ENCODE results near the gene UBE3D.

Gene UBE3D

GRCh38 chr6:83044091-83044768 is 21.4 kb downstream of the UBE3D start:
- Histone ChIP-seq H3K9me3 (ENCODE audit: control insufficient read depth, insufficient read depth, low read length) (no peaks in the 10 kb centered on the region), H3K4me2 (ENCODE audit: low read length) (no peak overlapping the region), H3K27ac (ENCODE audit: low read depth, low read length) (no peak overlapping the region), H3K4me3 (ENCODE audit: low read length) (no peak overlapping the region), H3K4me1 (ENCODE audit: control insufficient read depth, low read length) (no peaks in the 10 kb centered on the region), H4K20me1 (ENCODE audit: control insufficient read depth, insufficient read depth, low read depth, low read length) (no peaks in the 10 kb centered on the region), H3K27me3 (ENCODE audit: control insufficient read depth, low read length) (no peaks in the 10 kb centered on the region), H3K9me2 (replicated peaks; ENCODE audit: control insufficient read depth, low read length) (no peaks in the 10 kb centered on the region), H3K36me3 (ENCODE audit: control insufficient read depth, low read length) (peaks cover 15% of the 10 kb centered on the region), H3F3A (ENCODE audit: control insufficient read depth, insufficient read depth) (no peaks in the 10 kb centered on the region), H3K79me2 (ENCODE audit: control insufficient read depth, low read length) (no peaks in the 10 kb centered on the region)
- TF ChIP-seq CTCF (IDR thresholded peaks at IDR 0.05; ENCODE audit: low read depth, low read length, poor library complexity, severe bottlenecking) (no peak), EZH2phosphoT487 (IDR thresholded peaks at IDR 0.05; ENCODE audit: borderline replicate concordance, low read length) (no peak)

GRCh38 chr6:83042467-83043053 is 23.1 kb downstream of the UBE3D start:
- Histone ChIP-seq H3K27me3 (ENCODE audit: control insufficient read depth, low read length) (no peaks in the 10 kb centered on the region), H4K20me1 (ENCODE audit: control insufficient read depth, insufficient read depth, low read depth, low read length) (no peaks in the 10 kb centered on the region), H3K4me3 (ENCODE audit: low read length) (no peak overlapping the region), H3K9me3 (ENCODE audit: control insufficient read depth, insufficient read depth, low read length) (no peaks in the 10 kb centered on the region), H3K36me3 (ENCODE audit: control insufficient read depth, low read length) (peaks cover 11% of the 10 kb centered on the region), H3K79me2 (ENCODE audit: control insufficient read depth, low read length) (no peaks in the 10 kb centered on the region), H3K9me2 (replicated peaks; ENCODE audit: control insufficient read depth, low read length) (no peaks in the 10 kb centered on the region), H3K4me2 (ENCODE audit: low read length) (no peak overlapping the region), H3K27ac (ENCODE audit: low read depth, low read length) (no peak overlapping the region), H3K4me1 (ENCODE audit: control insufficient read depth, low read length) (no peaks in the 10 kb centered on the region), H3F3A (ENCODE audit: control insufficient read depth, insufficient read depth) (no peaks in the 10 kb centered on the region)
- TF ChIP-seq EZH2phosphoT487 (IDR thresholded peaks at IDR 0.05; ENCODE audit: borderline replicate concordance, low read length) (no peak), CTCF (IDR thresholded peaks at IDR 0.05; ENCODE audit: low read depth, low read length, poor library complexity, severe bottlenecking) (no peak)

GRCh38 chr6:83038246-83038645 is 27.4 kb downstream of the UBE3D start:
- Histone ChIP-seq H3K4me1 (ENCODE audit: control insufficient read depth, low read length) (no peaks in the 10 kb centered on the region), H3K27me3 (ENCODE audit: control insufficient read depth, low read length) (no peaks in the 10 kb centered on the region), H3F3A (ENCODE audit: control insufficient read depth, insufficient read depth) (no peaks in the 10 kb centered on the region), H3K4me3 (ENCODE audit: low read length) (no peak overlapping the region), H3K9me3 (ENCODE audit: control insufficient read depth, insufficient read depth, low read length) (peaks cover 3% of the 10 kb centered on the region; the same call in 1 of the 2 replicates), H4K20me1 (ENCODE audit: control insufficient read depth, insufficient read depth, low read depth, low read length) (no peaks in the 10 kb centered on the region), H3K27ac (ENCODE audit: low read depth, low read length) (no peak overlapping the region), H3K79me2 (ENCODE audit: control insufficient read depth, low read length) (no peaks in the 10 kb centered on the region), H3K4me2 (ENCODE audit: low read length) (no peak overlapping the region), H3K9me2 (replicated peaks; ENCODE audit: control insufficient read depth, low read length) (no peaks in the 10 kb centered on the region), H3K36me3 (ENCODE audit: control insufficient read depth, low read length) (peaks cover 16% of the 10 kb centered on the region)
- TF ChIP-seq CTCF (IDR thresholded peaks at IDR 0.05; ENCODE audit: low read depth, low read length, poor library complexity, severe bottlenecking) (no peak), EZH2phosphoT487 (IDR thresholded peaks at IDR 0.05; ENCODE audit: borderline replicate concordance, low read length) (no peak)
